GM18907 (cell line): ENCODE measurements around the gene TIPARP.

Experiments
- ATAC-seq: cut with Tn5 transposase; IDR thresholded peaks from one replicate; pipeline ENCODE4 v1.9.1; 2021; ENCODE audit warnings: mild to moderate bottlenecking, moderate library complexity; ENCODE audit not compliant: unreplicated experiment

The TIPARP gene

DNA sequence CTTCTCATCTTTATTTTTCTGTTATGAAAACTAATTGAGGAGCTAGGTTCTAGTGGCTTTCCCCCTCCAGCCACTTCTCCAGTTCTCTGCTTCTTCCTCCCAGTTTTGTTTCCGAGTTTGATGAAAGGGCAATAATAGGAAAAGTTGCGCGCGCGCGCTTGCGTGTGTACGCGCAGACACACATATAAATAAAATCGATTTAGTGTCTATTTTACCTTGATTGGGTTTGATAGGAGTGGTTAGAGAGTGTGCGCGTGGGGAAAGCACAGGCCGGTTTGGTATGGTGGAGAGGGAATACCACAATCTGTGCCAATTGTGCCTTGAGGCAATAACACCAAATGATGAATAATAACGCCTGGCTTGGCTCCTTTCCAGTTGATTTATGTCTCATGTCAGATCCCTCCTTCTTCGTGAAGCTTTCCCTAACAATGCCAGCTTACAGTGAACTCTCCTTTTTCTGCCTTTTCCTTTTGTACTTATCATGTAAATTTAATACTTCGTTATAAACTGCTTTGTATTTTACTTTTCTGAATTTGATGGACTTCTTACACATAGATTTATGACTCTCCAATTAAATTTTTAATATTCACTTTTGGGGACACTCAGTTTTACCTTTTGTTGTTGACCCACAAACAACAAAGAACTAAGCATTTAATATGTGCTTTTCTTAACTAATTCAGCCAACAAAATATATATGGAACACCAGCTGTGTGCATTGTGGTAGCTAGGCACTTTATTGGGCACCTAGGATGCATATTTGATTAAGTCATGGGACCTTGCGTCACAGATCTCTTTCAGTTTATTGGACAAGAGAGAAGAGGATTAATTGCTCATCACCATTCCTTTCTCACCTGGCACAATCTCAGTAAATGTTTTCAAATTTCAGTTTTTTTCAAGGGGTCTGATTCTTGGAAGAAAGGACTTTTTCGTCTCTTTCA is 1.7 kb downstream of the TIPARP start:
- no peak for ATAC-seq

DNA sequence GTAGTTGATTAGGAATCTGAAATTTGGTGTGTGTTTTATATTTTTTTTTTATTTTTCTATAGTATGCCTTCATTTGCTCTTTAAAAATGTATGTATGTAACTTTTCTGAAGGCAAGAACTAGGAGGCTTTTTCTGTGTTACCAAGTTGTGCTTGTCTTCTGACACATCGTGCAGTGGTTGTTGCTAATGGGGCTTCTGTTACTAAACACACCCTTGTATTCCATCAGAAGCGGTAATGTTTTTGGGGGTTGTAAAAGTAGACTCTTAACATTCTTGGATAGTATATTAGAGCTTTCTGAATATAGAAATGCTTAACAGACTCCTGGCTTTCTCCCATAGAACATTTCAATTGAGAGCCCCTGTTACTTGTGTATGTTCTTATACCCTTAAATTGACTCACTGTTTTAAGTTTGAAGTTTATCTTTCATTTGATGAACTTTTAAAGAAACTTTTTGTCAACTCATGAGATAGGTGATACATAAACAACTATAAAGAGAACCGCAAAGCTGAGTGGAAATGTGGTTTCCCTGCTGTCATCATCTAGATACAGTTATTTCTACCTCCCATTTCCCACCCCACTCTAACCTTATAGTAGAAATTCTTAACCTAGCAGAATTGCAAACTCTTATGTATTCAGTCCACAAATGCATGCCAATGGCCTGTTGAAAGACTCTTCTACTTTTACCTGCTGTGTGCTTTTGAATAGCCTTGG is 2.5 kb downstream of the TIPARP start:
- no peak for ATAC-seq

DNA sequence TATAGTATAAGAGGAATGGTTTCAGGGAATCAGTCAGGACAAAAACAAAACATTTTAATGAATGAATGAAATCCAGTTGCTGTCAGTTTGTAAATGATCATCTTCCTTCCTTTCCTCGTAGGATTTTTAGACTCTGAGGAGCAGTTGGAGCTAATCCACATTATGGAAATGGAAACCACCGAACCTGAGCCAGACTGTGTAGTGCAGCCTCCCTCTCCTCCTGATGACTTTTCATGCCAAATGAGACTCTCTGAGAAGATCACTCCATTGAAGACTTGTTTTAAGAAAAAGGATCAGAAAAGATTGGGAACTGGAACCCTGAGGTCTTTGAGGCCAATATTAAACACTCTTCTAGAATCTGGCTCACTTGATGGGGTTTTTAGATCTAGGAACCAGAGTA is 3.1 kb downstream of the TIPARP start:
- no peak for ATAC-seq

DNA sequence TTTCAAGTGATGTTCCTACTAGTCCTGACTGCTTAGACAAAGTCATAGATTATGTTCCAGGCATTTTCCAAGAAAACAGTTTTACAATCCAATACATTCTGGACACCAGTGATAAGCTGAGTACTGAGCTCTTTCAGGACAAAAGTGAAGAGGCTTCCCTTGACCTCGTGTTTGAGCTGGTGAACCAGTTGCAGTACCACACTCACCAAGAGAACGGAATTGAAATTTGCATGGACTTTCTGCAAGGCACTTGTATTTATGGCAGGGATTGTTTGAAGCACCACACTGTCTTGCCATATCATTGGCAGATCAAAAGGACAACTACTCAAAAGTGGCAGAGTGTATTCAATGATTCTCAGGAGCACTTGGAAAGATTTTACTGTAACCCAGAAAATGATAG is 3.8 kb downstream of the TIPARP start:
- ATAC-seq: no peak

DNA sequence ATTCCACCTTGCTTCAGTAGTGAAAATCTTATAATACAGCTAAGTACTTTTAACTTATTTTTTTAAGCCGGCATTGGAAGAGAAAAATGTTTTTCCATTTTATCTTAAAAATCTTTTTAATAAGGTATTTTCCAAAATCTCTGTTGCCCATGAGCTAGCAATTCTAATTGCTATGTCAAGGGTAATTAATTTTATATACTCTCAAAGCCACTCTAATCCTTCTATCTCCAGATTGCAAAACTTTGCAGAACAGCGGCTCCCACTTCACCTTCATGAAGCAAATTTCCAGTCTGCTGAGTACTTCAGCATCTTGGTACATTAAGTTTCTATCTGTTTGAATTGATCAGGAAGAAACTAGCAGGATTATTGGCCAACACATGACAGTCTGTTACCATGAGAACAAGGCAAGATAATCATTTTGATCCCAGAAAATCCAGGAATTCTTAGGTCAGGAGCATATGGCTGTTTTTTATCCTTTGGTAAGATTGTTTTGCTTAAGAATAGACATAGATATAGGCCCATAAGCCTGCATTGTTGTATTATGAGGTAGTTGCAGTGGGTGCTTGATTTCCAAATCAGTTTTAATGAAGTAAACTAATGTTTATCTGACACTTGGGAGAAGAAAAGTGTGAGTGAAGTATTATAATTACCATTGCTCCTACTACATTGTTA is 6.0 kb downstream of the TIPARP start:
- ATAC-seq: no peak

DNA sequence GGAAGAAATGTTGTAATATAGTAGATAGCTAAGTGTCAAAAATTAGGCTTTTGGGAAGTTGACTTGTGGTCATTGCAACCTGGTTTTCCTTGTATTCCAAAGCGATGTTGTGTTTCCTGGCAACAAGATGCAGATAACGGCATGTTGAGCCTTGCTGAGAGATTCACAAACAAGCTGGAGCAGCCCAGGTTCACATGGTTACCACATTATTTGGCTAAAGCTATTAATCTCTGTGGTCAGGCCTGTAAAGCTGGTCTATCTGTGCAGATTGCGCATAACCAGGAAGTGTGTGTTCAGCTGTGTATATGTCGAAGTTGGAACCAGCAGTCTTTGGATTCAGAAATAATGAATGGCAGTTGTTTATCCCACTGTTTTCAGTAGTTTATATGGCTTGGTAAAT is 6.6 kb downstream of the TIPARP start:
- ATAC-seq: peak; percentile 75

DNA sequence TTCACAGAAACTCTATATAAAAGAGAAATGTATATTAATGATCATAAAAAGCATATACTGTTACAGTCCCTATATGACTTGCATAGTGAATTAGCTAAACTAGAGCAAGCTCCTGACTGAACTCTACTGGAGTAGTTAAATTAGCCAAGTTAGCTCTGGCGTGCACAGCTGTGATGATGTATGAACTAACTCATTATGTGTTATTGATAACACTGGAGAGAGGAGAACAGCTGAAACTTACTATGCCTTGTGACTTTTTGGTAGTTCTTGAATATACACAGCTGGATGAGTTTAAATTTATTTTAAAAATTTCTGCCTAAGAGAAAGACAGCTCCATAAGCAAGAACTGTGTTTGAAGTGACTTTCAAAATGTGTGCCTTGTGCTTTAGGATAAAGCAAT is 8.1 kb downstream of the TIPARP start:
- ATAC-seq: no peak

DNA sequence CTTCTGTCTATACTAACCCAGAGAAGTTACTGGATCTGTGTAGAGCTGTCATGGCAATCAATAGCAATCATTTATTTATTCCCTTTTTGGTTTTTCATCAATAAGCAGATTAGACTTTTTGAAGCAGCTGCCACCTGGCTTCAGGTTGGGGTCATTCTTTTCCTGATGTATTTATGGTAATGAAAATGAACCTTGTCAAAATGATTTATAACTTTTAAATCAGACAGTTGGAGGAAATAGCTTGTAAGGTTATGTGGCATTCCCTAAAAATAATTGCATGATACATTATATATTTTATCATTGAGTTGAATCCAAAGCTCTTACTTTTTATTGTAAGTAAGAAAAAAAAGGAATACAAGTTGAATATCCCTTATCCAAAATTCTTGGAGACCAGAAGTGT is 8.6 kb downstream of the TIPARP start:
- ATAC-seq: no peak

DNA sequence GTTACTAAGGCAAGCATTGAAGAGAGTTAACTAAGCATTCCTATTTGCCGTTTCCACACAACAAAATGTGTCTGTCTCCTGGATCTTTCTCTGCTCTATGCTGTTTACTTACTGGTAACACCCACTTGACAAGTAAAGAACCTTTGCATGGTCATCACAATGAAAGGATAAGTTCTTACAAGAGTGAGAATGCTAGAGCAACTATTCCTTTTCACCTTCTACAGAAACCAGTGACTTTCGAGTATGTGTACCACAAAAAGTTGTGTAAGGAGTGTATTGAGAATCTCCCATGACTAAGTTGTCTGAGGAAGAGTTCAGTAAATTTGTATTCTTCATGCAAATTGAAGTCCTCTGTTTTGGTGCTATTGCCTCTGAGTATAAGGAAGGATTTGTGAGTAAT is 10.8 kb downstream of the TIPARP start:
- no peak for ATAC-seq

DNA sequence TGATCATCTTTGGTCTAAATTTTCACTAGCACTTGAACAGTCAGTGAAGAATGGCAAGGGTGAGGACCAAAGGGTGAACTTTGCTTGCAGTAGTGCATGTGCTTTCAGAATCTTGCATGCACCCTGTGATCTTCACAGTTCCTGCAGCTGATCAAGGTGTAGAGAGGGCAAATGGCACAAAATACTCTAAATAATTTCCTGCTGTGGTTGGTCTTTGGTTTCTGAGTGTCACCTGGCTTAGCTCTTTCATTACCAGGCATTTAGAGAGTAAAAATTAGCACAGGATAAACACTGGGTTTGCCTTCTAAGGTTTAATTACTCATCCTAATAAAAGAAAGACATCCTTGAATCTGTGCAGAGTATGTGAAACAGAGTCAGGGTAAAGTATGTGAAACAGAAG is 11.4 kb downstream of the TIPARP start:
- ATAC-seq: peak; percentile 34

DNA sequence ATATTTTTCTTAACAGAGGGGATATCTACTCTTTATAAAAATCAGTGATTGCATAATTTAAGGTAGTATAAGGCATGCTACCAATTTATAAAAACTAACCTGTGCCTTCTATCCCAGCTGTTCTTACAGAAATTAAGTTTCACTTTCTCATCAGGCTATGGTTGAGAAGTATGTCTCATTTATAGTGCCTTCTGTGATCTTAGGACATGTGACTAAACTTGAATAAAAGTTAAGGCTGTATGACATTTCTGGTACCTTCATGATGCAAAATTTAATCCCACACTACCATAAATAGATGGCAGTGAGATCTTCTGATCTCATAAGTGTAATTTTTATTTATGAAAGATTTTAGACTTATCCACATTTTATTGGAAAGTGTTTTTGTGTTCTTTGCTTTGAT is 12.6 kb downstream of the TIPARP start:
- peak; percentile 46 for ATAC-seq

DNA sequence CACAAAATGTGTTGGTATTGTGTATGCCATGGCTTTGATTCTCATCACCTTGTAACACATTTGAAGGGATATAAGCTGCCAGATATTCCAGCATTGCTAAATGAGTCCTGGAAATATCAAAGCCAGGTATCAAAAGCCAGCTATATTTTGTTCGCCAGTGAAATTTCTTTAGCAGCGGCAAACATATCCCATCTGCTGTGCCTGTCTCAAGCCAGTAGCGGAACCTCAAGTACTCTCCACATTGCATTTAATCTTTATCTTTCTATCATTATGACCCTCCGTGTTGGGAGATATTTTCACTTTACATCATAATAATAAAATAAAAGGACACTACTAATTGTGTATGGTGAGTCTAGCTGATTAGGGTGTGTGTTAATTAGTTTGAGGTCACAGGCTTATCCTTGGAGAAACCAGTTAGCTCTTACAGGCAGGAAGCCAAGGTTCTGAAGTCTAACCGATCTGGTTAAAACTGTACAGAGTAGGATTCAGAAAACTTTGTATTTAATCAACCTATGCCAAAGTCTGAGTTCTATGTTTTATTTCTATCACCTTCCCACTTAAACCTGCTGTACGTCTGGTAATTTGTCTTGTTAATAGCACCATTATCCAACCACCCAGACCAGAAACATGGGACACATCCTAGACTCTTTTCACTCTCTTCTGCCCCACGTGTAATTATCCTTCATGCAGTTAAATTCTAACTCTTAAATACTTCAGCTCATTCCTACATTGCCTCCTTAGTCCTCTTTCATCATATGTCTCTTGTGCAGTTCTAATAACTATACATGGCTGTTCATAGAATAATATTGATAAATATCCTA is 14.5 kb downstream of the TIPARP start:
- no peak for ATAC-seq

DNA sequence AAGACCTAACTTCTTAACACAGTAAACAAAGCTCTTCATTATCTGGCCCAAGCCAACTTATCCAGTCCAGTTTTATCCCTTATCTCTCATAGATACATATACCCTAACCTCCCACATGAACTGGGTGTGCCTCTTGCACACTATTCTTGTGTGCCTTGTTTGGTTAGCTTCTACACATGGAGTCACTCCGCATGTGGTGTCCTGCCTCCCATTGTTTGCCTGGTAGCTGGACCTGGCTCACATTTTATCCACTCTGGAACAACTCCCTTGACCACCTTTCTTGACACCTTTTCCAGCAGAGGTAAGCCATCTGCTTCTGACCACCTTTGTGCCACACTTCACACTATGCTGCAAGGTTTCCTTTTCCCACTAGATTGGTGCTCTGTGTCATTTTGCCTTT is 15.2 kb downstream of the TIPARP start:
- peak; percentile 4 for ATAC-seq

DNA sequence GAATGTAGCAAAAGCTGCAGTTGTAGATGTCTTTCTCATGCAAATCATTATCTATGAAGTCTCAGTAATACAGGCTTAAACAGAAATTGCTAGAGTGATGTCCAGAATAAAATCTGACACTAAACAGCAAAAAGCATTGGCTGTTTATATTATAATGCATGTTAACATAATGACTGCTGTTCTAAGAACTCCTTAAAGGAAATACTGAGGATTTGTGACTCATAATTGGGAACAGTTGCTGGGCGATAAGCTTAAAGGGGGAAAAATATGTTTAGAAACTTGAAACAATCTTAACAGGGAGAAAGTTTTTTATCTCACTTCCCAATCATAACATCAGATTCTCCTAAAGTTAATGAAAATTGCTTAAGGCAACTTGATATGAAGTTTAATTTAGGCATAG is 17.5 kb downstream of the TIPARP start:
- no peak for ATAC-seq

DNA sequence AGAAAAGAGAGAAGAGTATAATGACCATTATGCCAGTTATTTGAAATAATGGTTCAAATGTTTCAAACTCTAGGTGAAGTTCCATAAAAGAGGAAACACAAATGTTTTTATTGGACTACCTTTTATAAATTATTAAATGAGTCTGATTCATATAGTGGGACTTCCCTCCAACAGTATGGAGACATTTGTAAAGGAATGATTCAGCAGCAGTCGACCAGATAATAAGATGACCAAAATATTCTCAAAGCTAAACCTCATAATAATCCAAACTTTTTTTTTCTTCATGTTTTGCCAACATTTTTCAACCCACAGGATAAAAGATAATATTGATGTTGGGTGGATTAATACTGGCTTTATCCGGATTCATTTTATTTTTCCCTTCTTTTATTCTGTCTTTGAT is 18.8 kb downstream of the TIPARP start:
- no peak for ATAC-seq

DNA sequence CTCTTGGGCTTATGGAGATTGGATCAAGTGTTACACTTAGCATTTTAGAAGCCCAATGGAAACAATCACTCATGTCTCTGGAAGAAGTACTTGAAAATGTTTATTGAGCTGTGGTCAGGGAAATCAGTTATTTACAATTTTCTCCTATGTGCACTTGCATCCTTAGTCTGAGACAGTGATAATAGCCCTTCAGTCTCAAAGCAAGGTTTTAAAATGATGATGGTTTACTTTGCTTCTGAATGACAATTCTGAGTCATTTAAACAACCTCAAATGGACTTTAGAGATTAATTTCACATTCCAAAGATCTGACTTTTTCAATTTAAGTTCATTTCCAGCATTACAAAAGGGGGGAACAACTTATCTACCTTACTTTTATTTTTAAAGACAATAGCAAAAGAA is 20.1 kb downstream of the TIPARP start:
- no peak for ATAC-seq

DNA sequence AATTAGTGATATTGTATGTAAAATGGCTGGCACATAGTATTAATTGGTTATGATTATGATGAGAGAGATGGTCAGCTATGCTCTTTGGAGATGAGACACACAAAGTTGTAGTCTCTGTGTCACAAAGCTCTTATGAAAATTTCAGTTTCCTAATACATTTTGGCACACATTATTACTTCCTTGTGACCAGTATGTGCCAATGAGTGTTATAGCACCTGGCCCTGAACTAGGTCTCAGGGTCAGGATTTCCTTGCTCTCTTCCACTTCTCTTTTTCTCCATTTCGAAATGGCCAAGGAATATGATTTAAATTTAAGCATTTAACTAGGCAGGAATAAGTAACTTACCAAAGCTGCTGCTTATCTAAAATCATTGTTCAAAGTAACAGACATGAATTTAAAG is 28.0 kb downstream of the TIPARP start:
- no peak for ATAC-seq

DNA sequence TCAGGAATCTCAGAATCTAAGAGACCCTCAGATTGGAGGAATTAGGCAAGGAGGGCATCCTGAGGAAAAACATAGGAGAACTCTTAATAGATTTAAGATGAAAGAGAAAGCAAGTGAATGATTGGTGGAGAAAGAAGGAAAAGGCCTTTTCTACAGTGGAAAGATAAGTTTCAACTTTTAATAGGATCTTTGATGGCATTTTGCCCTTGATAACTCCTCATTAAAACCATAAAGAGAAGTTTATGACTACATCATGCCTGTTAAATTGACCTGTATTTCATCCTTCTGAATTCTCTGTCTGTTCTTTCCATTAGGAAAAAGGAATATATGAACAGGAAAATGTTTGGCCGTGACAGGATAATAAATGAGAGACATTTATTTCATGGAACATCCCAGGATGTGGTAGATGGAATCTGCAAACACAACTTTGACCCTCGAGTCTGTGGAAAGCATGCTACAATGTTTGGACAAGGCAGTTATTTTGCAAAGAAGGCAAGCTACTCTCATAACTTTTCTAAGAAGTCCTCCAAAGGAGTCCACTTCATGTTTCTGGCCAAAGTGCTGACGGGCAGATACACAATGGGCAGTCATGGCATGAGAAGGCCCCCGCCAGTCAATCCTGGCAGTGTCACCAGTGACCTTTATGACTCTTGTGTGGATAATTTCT is 30.1 kb downstream of the TIPARP start:
- no peak for ATAC-seq

DNA sequence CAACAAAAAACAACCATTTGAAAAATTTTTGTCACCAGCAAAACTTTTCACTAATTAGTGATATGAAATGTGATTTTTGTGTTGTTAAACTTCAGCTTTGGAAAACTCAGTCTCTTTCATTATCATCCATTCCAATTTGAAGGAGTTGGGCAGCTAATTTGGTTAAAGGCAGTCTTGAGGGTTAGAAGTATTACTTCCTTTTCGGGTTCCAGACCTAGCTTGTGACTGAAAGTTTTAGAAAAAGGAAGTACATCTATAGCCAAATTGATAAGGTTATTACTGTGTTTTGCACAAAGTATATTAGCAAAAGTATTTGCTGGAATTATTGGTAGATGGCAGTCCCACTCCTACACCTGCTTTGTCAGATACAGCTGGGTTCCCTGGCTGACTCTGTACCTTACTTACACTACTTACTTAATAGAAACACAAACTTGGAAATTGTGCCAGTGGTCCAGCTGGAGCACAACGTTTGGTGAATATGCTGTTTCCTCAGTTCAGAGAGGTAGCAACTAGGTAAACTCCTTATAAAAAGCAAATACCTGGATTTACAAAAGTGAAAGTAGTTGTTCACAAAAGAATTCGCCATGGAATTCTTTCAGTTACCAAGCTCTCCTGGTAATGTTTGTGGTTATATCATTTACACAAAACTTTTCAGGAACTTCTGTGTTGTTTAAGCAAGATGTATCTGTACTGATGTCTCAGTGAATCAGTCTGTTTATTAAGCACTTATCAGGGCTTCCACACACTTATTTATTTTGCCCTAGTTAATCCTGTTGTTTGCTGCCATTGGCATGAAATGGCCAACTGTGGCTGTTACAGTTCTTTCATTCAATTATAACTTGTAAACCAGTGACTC is 31.6 kb downstream of the TIPARP start:
- ATAC-seq: peak; percentile 71
